Suprapubic skin (tissue), 4 donors: ENCODE results near the gene PGM2L1.

ENCODE experiments used
- CTCF ChIP-seq, 2 donors: fragments of 200-600 bp in 1 of 2; fragments of 450-650 bp in 1 of 2; sonication (generic) in 1 of 2; IDR thresholded peaks; one replicate each; pipeline ENCODE4 v1.5.1; 2016 to 2019; ENCODE audit warnings: antibody characterized with exemption in 2 of 2, mild to moderate bottlenecking in 1 of 2, moderate library complexity in 1 of 2
- POLR2A ChIP-seq, 2 donors: fragments of 450-650 bp; IDR thresholded peaks; one replicate each; pipeline ENCODE4 v1.6.1; 2017; ENCODE audit warnings: antibody characterized with exemption in 2 of 2, mild to moderate bottlenecking in 2 of 2, moderate library complexity in 2 of 2
- POLR2AphosphoS5 ChIP-seq, 3 donors: sonication (generic); formaldehyde crosslinking; IDR thresholded peaks; one replicate each; pipeline ENCODE4 v1.6.1; 2017; ENCODE audit warnings: antibody characterized with exemption in 3 of 3

- TF ChIP-seq CTCF (IDR thresholded peaks at IDR 0.05) (no peak), POLR2A (IDR thresholded peaks at IDR 0.05) (no peak), POLR2AphosphoS5 (IDR thresholded peaks at IDR 0.05) (no peak)
Observed at GRCh38 chr11:74284466-74284865, 113.8 kb downstream of the PGM2L1 start.
